ENCODE results near the gene SMPD3. TPM values are rescaled to one million over a fixed set of nuclear protein-coding genes. Genes with fewer than 3 reads are reported as not detected.

The SMPD3 gene
- total RNA-seq, 1 donor from 2014 or later: not detected

- DNase-seq (ENCODE audit: low read depth, low spot score): no peak
Measured at GRCh38 chr16:68370581-68371275, 77.6 kb downstream of the SMPD3 start.

GRCh38 chr16:68369697-68370580 is 78.4 kb downstream of the SMPD3 start:
- no peak for DNase-seq (ENCODE audit: low read depth, low spot score)

GRCh38 chr16:68369168-68369567 is 79.1 kb downstream of the SMPD3 start:
- no peak for DNase-seq (ENCODE audit: low read depth, low spot score)

- DNase-seq (ENCODE audit: low read depth, low spot score): no peak
Measured at GRCh38 chr16:68368301-68368888, 79.9 kb downstream of the SMPD3 start.

DNA sequence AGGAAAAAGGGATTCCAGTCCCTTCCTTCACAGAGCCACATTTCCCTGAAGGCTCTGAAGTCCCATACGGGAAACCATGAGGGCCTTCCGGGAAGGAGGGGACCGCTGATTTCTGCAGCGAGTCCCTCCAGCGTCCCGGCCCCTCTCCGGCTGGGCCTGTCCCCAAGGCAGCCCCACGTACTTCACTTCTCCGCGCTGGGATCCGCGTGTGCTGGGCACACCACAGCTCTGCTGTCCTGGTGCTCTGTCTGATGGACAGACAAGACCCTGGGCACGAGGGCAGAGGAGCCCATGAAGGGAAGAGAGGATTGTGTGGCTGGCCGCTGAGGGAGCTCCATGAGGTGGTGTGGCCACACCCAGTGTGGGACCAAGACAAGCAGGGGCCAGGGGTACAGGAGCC is 80.4 kb downstream of the SMPD3 start:
- no peak for DNase-seq (ENCODE audit: low read depth, low spot score)

DNA sequence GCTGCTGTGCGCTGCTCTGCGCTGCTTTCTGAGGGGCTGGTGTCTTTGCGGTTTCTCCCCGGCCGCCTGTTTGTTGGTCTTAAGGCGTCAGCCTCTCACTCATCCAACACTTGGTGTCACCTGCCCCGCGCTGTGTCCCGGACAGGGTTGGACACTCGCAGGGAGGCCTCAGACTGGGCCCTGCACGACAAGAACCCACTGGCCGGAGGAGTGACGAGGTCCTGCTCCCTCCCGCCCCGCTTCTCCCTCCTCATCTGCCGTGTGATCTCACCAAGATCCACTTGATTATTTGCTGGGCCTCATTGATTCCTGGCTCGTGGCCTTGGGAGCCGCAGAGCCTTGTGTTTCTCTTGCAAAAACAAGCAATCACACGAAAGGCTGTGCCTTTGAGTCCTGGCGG is 80.9 kb downstream of the SMPD3 start:
- no peak for DNase-seq (ENCODE audit: low read depth, low spot score)

DNA sequence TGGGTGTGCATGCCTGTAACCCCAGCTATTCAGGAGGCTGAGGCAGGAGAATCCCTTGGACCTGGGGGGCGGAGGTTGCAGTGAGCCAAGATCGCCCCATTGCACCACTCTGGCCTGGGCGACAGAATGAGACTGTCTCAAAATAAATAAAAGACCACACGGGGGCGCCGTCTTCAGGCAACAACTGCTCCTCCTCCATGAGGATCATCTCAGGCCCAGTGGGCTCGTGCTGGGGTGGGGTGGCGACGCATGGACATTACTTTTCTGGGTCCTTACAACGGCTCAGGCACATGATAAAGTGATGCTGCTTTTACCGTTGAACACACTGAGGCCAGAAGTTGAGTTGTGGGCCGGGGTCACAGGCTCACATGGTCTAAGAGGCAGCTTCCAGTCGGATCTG is 81.3 kb downstream of the SMPD3 start:
- no peak for DNase-seq (ENCODE audit: low read depth, low spot score)

DNA sequence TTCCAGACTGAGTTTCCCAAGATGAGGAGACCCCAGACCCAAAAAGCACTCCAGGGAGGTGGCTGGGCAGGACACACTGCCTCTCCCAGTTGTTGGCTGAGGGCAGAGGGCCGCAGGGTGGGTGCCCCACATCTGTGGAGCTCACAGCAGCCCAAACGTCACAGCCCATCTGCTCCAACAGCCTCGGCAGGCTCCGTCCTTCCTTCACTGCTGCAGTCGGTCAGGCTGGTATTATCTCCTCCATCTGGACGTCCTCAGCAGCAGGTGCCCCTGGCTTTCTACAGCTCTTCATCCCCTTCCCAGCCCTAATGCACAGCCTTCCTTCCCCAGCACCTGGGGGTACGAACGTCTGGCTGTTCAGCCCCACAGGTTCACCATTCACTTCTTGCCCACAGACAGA is 82.2 kb downstream of the SMPD3 start:
- DNase-seq (ENCODE audit: low read depth, low spot score): no peak

DNA sequence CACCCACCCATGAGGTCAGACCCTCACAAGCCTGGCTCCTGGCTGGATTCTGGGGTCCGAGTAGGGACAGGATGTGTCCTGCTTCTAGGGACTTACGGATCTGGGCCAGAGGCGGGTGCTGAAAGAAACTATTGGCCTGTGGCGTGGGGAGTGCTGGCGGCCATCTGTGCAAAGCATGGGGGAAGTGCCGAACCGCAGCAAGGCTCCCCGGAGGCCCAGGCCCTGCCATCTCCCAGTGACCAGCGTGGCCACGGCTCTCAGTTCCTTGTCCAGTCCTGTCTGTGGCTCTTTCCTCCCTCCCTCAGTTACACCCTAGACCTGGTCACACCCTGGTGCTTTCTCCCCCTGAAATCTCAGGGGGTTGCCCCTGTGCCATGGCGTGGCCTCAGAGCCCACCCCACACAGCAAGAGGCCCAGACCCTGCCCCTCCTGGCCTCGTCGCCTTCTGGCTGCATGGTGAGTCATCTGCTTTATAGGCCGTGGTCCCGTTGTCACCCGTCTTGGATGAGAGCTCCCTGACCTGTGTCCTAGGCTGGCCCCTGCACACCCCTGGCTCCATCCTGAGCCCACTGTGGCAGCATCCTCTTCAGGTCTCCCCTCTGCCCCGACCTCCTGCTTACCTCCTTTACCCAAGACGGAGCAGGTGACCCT is 83.0 kb downstream of the SMPD3 start:
- no peak for DNase-seq (ENCODE audit: low read depth, low spot score)

- no peak for DNase-seq (ENCODE audit: low read depth, low spot score)
Measured at GRCh38 chr16:68364561-68364998, 83.7 kb downstream of the SMPD3 start.

DNA sequence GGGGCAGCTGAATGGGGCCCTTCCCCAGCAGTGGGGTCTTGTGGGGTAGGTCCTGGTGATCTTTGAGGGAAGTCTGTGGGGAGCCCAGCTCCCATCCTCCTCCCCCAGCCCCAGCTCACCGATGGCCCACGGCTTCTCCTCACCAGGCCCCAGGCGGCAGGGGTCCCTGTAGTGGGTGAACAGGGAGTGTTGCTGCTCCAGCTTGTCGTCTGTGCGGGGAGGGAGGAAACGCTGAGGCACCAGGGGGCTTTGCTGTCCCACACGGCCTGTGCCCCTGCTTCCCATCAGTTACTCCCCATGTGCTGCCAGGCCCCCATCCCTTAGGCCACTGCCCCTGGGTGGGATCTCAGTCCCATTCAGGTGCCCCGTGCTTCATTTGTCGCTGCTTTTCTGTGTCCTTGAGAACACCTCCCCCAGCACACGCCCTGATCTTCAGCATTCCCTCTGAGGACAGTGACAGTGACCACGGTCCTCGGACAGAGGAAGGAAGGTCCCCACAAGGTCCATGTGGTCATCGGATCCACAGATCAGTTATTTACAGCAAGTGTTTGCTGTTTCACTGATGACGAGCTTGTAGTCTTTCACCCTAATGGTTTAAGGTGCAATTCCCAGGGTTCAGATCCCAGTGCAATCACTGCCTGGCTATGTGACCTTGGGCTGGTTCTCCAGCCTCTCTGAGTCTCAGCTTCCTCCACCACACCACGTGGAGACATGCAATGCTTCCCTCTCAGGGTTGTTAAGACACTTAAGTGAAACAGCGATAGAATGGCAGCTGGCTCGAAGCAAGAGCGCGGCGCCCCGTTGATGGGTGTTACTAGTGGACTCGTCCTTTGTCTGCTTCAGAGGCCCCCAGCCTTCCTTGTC is 84.4 kb downstream of the SMPD3 start:
- no peak for DNase-seq (ENCODE audit: low read depth, low spot score)

DNA sequence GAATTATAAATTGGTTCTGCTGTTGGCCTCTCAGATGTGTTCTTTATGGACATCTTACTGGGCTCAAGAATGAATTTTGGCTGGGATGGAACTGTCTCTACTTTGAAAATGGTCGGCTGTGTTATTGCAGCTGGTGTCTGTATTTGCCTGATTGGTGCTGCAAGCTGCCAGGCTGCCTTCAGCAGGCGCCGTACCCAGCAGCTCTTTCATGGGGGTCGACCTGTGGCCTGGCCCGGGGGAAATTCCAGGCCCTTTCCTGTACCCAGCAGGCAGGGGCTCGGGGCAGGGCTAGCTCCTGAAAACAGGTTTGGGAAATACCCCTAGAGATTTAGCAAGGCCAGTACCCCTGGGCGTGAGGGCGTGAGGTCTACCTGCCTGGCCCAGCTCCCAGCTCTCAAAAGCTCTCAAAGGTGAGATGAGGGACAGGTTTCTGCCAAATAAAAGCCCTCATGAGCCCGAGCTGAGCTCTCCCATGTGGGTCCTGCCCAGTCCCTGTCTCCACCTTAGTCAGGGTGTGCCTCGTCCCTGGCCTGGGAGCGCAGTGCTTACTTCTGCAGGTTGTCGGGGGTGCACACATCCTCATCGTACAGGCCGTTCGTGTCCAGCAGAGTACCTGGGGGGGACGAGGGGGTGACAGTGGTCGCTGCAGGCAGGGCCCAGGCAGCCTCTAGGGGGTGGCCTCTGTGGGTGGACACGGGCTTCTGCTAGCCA is 85.2 kb downstream of the SMPD3 start:
- no peak for DNase-seq (ENCODE audit: low read depth, low spot score)

GRCh38 chr16:68362262-68362913 is 85.9 kb downstream of the SMPD3 start:
- DNase-seq (ENCODE audit: low read depth, low spot score): no peak

GRCh38 chr16:68361485-68361884 is 86.8 kb downstream of the SMPD3 start:
- DNase-seq (ENCODE audit: low read depth, low spot score): no peak

DNA sequence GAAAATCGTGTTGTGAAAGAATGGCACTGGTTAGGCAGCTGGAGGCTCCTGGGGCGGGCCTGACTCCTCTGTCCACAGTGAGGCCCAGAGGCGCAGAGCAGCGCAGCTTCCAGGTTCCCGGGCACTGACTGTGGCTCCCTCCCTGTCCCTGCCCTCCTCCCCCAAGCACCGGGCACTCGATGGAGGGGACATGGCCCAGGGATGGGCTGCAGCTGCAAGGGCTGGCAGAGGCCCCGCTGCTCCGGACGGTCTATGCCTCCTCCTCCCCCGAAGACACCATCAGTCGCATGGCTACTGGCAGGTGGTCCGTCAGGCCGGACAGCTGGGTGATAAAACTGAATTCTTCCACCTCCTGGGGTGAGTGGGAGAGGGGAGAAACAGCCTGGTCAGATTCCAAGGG is 87.4 kb downstream of the SMPD3 start:
- no peak for DNase-seq (ENCODE audit: low read depth, low spot score)

DNA sequence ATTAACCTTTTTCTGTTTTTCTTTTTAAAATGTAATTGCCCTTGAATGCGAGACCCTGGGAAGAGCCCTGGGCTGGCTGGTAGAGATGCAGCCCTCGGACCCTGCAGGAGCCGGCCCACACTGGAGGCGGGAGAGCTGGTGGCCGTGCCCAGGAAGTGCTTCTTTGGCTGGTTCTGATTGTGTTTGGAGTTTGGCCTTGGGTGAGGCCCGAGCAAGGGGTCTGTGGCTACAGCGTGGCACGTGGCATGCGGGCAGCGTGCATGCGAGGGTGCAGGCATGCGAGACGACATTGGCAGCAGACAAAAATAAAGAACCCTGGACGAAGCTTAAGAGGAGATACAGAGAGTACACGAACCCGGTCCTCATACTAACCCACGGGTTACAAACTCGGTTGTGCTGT is 87.8 kb downstream of the SMPD3 start:
- no peak for DNase-seq (ENCODE audit: low read depth, low spot score)

- DNase-seq (ENCODE audit: low read depth, low spot score): no peak
Measured at GRCh38 chr16:68359398-68360191, 88.7 kb downstream of the SMPD3 start.

- DNase-seq (ENCODE audit: low read depth, low spot score): no peak
Measured at GRCh38 chr16:68358951-68359350, 89.4 kb downstream of the SMPD3 start.

GRCh38 chr16:68357923-68358322 is 90.4 kb downstream of the SMPD3 start:
- no peak for DNase-seq (ENCODE audit: low read depth, low spot score)

Measured in pulmonary artery endothelial cell (primary cell).